Skin epidermis (tissue), 12 donors: ENCODE measurements around the gene GPR157.
"Not testable (repeated sequence)": the region's sequence is repeated elsewhere in the genome, so short reads cannot be mapped to it uniquely, and the experiment has no call there.

Experiments
- H3K27ac ChIP-seq, 21 experiments: fragments of 200-600 bp; sonication (generic) in 11 of 21; one replicate each; pipeline ENCODE4 v1.5.0; 2020; ENCODE audit warnings: mild to moderate bottlenecking in 3 of 21, inconsistent platforms in 2 of 21, moderate library complexity in 2 of 21
- H3K4me3 ChIP-seq, 7 experiments: fragments of 200-600 bp; sonication (generic) in 2 of 7; one replicate each; pipeline ENCODE4 v1.5.0; 2020; ENCODE audit warnings: inconsistent platforms in 2 of 7, mild to moderate bottlenecking in 2 of 7, moderate library complexity in 1 of 7

Gene GPR157

DNA sequence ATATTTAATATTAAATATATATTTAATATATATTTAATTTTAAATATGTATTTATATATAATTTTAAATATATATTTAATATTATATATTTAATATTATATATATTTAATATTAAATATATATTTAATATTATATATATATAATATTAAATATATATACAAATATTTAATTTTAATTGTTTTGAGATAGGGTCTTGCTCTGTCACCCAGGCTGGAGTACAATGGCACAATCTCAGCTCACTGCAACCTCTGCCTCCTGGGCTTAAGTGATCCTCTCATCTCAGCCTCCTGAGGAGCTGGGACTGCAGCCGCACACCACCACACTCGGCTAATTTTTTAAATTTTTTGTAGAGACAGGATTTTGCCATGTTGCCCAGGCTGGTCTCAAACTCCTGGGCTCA is 5.2 kb downstream of the GPR157 start:
- H3K4me3 ChIP-seq, result not testable (repeated sequence)
- peak overlapping the region in 5 of 21 experiments; percentile 37 to 61 (median 48) for H3K27ac ChIP-seq

DNA sequence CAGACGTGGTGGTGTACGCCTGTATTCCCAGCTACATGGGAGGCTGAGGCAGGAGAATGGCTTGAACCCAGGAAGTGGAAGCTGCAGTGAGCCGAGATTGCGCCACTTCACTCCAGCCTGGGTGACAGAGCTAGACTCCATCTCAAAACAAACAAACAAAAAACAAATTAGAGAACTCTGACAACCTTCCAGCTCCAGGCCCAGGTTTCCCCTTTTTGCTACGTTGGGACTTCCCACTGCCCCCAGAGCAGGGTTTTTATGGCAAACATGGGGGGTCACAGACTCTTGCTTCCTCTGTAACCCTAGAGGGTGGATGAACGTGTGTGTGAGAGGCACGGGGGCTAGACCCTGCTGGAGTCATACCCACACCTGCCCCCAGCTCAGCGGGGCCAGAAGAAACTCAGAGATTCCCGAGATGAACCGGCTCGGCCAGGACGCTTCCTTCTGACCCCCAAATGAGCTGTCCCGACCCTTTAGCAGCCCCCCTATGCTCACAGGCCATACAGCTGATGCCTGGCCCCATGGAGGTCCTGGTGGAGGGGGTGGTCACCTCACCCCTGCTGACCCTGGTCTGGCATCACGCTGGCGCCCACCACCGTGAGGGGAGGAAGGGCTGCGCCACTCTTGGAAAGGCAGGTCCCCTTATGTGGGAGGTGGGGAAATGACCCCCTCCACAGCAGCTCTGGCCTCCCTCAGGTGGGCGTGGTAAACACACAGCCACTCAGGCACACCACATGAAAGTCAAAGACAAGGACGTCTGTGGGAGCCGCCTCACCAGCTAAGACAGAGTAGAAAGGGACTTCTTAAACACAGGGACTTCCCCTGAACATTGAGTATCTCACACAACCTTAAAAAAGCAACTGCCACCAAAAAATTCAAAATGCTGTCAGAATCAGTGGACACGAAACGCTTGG is 7.1 kb downstream of the GPR157 start:
- no peak overlapping the region for H3K4me3 ChIP-seq
- H3K27ac ChIP-seq, result peak overlapping the region in 4 of 21 experiments; percentile 20 to 43 (median 24)

DNA sequence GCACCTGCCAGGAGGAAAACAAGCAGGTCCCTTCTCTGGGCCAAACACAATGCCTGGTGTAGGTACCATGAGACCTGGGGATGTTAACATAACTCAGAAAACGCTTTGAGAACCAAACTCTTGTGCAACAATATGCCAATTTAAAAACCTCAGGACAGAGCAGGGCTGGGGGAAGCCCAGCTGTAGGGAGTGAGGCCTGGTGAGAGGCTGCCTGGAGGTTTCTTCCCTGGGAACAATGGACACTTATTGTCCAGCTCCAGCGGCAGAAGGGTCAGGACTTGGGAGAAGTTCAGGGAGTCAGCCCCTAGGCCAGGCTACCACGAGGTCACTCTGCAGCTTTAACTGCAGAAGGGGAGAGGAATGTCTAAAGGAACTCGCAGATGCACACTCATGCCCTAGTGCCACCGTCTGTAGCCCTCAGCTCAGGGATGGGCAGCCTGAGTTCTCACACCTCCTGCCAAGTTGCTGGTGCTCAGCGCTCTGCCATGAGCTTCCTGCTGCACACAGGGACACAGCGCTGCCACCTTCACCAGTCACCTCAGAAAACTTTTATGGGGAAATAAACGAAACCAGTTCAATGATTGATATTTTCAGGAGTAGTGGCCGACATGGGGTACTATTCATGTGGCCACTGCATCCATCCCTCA is 8.5 kb downstream of the GPR157 start:
- no peak overlapping the region for H3K4me3 ChIP-seq
- no peak overlapping the region for H3K27ac ChIP-seq

- Histone ChIP-seq H3K4me3 (no peak overlapping the region), H3K27ac (no peak overlapping the region)
Measured at GRCh38 chr1:9119745-9120144, 9.2 kb downstream of the GPR157 start.

DNA sequence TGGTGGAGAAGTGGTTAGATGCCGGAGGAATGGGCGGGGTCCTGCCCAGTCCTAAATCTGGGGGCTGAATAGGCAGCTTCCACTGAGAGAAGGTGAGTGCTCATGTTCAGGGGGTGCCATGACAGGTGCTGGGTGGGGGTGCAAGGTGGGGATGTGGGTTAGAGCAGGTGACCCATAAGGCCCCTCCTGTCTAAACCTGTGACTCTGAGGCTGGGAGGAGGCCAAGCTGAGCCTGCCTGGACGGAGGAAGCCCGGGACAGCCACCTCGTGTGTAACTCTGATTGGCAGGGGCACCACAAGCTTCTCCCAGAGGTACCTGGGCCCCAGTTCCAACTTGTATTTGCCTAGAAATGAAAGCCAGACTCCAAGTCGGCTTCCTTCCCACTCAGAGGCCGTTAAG is 10.7 kb downstream of the GPR157 start:
- Histone ChIP-seq H3K27ac (peak overlapping the region in 1 of 21 experiments; percentile 26), H3K4me3 (no peak overlapping the region)

DNA sequence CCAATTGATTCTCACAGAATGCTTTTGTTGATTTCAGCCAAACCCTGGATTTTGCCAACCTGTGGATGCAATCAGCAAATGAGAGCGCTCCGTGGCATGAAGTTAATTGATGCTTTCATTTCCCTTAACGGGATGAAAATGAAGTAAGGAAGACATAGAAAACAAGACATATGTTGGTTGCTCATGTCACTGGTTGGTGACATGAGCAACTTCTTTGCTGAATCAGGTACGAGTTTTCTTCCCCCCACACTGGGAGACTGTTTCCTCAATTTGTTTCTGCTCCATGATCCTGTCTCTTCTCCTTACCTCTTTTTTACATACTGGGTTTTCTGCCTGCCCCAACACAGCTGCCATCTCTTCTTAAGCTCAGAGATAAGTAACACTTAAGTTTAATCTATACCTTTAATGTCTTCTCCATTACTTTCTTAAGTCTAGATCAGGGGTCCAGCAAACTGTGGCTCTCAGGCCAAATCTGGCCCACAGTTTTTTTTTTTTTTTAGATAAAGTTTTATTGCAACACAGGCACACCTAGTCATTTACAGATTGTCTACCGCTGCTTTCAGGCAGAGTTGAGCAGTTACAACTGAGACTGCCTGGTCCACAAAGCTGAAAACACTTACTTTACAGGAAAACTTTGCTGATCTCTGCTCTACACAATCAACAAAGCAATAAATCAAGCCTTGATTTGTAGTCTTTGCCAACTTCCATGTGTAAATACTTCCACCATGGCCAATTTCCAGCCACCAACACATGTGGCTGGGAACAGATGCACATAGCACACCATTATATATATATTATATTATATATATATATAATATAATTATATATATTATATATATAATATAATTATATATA is 13.3 kb downstream of the GPR157 start:
- peak overlapping the region in 1 of 21 experiments; percentile 46 for H3K27ac ChIP-seq
- no peak overlapping the region for H3K4me3 ChIP-seq

- Histone ChIP-seq H3K4me3 (no peak overlapping the region), H3K27ac (peak overlapping the region in 2 of 21 experiments; percentile 22 to 25)
Measured at GRCh38 chr1:9112961-9113880, 15.7 kb downstream of the GPR157 start.

GRCh38 chr1:9111957-9112356 is 16.9 kb downstream of the GPR157 start:
- Histone ChIP-seq H3K4me3 (no peak overlapping the region), H3K27ac (no peak overlapping the region)

- Histone ChIP-seq H3K27ac (peak overlapping the region in 1 of 21 experiments; percentile 9), H3K4me3 (no peak overlapping the region)
Measured at GRCh38 chr1:9111357-9111691, 17.6 kb downstream of the GPR157 start.

- Histone ChIP-seq H3K4me3 (no peak overlapping the region), H3K27ac (peak overlapping the region in 1 of 21 experiments; percentile 9)
Measured at GRCh38 chr1:9110669-9111356, 18.1 kb downstream of the GPR157 start.

GRCh38 chr1:9108056-9108665 is 20.7 kb downstream of the GPR157 start:
- H3K4me3 ChIP-seq, result no peak overlapping the region
- H3K27ac ChIP-seq, result no peak overlapping the region

DNA sequence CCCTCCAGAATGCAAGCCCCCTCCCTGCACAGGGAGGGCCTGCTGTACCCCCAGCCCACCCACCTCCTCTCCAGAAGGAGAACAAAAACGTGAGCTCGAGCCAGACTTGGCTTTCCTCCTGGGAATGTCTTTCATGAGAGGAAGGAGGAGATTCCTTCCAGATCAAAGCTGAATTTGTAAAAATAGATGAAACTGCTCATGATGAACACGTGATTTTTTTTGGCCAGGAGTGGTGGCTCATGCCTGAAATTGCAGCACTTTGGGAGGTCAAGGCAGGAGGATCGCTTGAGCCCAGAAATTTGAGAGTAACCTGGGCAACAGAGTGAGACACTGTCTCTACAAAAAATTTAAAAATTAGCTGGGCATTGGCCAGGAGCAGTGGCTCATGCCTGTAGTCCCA is 21.8 kb downstream of the GPR157 start:
- no peak overlapping the region for H3K27ac ChIP-seq

GRCh38 chr1:9106286-9106685 is 22.6 kb downstream of the GPR157 start:
- H3K4me3 ChIP-seq, result no peak overlapping the region
- H3K27ac ChIP-seq, result no peak overlapping the region

More for the DNA sequence above, 21.8 kb downstream of the GPR157 start:
- no peak overlapping the region for H3K4me3 ChIP-seq

DNA sequence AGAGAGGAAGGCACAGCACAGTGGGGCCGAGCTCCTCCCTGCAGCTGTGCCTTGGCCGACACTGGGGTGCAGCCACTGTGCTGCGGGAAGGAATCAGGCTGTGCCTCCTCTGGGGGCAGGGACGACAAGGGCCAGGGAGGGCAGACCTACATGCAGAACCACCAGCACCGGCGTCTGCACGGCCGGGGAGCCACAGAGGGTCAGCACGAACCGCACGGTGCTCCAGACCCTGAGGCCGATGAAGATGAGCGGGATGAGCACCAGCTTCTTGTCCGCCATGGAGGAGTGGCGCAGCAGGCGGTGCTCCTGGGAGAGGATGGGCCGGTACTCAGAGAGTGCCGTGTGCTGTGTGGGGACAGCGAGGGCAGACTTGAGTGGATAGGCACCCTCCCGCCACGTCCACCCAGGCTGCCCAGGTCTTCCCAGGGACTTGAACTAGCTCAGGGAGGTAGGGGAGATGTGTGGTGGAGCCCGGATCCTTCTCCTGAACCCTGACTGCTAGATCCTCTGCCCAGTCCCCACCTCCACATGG is 23.5 kb downstream of the GPR157 start:
- H3K4me3 ChIP-seq, result no peak overlapping the region

DNA sequence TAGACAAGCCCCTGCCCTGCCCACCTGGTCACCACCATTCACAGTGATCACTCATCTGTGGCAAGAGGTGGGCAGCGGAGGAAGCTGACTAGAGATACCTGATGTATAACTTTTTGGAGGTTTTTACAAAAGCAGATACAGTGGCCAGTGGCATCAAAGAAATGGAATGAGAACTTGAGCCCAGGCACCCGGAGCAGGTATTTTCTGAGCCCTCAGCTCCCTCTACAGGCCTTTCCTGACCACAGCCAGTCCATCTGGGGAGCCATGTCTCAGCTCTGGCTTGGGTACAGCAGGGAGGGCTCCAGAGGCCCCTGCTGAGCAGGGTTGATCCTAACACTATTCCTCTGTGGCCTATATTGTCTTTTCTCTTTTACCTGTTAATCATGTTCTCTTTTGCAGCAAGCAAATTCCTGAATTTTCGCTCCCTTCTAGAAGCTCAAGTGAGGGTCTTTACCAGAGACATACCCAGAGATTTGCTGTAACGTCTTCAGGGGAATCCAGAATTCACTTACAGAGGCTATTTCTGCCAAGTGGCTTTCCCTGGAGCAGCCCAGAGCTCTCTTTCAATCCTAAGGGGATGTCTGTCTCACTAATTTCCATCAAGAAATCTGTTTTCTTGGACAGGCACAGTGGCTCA is 27.3 kb downstream of the GPR157 start:
- Histone ChIP-seq H3K4me3 (no peak overlapping the region), H3K27ac (no peak overlapping the region)

More for the DNA sequence above, 23.5 kb downstream of the GPR157 start:
- H3K27ac ChIP-seq, result no peak overlapping the region

DNA sequence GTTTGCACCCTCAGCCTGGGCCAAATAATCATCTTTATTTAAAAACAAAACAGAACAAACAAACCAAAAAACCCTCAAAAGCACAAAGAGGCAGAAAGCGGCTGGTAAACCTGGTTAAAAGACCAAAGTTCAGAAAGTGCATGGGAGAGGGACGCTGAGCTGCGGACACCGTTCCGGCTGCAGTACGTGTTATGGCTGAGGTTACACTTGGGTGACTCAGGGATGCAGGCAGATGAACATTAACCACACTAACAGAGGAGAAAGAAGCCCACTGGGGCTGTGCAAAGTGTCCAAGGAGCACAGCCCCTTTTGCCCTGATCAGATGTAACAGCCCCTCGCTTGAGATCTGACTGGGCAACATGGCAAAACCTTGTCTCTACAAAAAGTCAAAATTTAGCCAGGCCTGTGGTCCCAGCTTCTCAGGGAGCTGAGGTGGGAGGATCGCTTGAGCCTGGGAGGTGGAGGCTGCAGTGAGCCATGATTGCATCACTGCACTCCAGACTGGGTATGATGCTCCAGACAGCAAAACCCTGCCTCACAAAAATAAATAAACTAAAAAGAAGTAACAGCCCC is 28.3 kb downstream of the GPR157 start:
- no peak overlapping the region for H3K4me3 ChIP-seq
- no peak overlapping the region for H3K27ac ChIP-seq

DNA sequence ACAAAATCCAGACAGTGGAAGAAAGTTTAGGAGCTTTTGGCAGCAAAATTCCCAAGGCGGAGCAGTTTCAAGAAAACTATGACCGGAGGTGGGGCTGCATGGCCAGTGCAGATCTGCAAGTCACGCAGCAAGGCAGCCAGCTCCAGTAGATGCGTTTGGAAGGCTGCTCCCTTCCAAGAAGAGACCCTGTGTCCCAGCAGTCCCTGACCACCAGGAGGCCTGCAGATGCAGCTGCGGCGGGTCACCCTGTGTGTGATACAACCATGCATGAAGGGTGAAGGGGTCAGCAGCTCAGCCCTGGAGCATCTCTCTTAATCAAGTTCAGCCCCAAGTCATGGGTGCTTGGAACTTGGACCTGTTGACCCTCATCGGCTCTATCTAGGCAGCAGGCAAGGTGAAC is 29.3 kb downstream of the GPR157 start:
- H3K4me3 ChIP-seq, result no peak overlapping the region
- no peak overlapping the region for H3K27ac ChIP-seq
